GM06990 (cell line): ENCODE measurements around the gene CD1D.
"Not testable (repeated sequence)": the region's sequence is repeated elsewhere in the genome, so short reads cannot be mapped to it uniquely, and the experiment has no call there.

ENCODE experiments used
- DNase-seq: peaks from one replicate; pipeline ENCODE4 v3.0.0-alpha.2; 2011; ENCODE audit not compliant: insufficient read length; ENCODE audit errors: extremely low read depth
- H3K27me3 ChIP-seq: replicated peaks from 2 replicates; pipeline ENCODE4 v1.6.0; 2011; ENCODE audit warnings: low read length; ENCODE audit not compliant: control insufficient read depth, insufficient read depth
- H3K36me3 ChIP-seq: 2 replicates; pipeline ENCODE4 v1.5.1; 2011; ENCODE audit warnings: low read length; ENCODE audit not compliant: control insufficient read depth, insufficient read depth
- H3K4me3 ChIP-seq: replicated peaks from 2 replicates; pipeline ENCODE4 v1.5.1; 2011; ENCODE audit warnings: low read depth, mild to moderate bottlenecking, control low read depth, low read length
- TF ChIP-seq, protein P1 (sequence below): IDR thresholded peaks from 2 replicates; pipeline ENCODE4 v1.5.1; 2011; ENCODE audit warnings: low read length, control low read depth, mild to moderate bottlenecking, inconsistent platforms; ENCODE audit not compliant: insufficient read depth, poor library complexity, severe bottlenecking

Gene CD1D

DNA sequence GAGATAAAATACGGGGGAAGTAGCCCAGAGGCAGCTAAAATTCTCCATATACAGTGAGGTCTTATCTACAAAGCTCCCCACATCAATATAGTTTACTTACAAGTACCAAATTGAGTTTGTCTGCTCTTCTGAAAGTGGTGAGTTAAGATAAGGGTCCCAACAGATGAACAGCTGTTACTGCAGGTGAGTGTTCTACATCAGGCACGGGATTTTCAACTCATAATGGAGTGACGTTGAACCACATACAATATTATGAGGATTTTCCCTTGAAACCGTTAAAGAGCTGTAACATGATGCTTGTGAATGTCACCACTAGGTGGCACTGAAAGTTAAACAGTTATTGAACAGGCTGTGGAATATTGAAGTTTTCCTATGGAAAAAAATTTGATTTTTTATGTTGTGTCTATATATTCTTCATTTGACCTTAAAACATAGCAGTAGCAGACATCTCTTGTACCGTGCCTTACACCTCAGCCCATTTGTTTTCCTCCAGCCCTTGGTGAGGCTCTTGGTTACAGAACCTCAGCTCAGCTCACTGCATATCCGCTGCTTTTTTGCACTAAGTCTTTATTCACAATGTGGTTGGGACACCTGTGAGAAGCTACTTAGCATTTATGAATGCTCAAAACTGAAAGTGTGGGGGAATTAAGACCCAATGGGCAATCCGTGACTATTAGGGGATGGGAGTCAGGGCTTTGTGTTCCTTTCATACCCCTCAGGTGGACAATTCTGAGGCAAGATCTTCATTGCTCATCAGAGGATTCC lies 23.2 kb downstream of the CD1D start:
- TF ChIP-seq, protein P1, sequence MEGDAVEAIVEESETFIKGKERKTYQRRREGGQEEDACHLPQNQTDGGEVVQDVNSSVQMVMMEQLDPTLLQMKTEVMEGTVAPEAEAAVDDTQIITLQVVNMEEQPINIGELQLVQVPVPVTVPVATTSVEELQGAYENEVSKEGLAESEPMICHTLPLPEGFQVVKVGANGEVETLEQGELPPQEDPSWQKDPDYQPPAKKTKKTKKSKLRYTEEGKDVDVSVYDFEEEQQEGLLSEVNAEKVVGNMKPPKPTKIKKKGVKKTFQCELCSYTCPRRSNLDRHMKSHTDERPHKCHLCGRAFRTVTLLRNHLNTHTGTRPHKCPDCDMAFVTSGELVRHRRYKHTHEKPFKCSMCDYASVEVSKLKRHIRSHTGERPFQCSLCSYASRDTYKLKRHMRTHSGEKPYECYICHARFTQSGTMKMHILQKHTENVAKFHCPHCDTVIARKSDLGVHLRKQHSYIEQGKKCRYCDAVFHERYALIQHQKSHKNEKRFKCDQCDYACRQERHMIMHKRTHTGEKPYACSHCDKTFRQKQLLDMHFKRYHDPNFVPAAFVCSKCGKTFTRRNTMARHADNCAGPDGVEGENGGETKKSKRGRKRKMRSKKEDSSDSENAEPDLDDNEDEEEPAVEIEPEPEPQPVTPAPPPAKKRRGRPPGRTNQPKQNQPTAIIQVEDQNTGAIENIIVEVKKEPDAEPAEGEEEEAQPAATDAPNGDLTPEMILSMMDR = peak; percentile 60
- Histone ChIP-seq H3K36me3 (no peaks in the 10 kb centered on the region), H3K27me3 (no peaks in the 10 kb centered on the region), H3K4me3 (no peak overlapping the region)
- DNase-seq = no peak

DNA sequence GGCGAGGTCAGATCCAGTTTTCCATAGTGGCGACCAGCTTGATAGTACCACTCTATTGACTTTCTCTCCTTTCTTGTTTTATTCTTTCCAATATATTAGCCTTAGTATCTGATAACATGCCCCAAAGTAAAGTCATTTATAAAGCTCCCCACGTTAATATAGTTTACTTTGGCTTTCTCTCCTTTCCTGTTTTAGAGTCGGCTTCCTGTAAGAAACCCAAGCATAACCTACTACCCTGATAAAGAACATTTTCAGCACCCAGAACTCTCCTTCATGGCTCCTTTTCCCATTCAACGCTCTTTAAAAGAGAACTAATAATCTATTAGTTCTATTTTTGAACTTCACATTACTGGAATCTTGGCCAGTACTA lies 23.7 kb downstream of the CD1D start:
- no peak overlapping the region for H3K4me3 ChIP-seq
- DNase-seq = no peak
- no peaks in the 10 kb centered on the region for H3K36me3 ChIP-seq
- TF ChIP-seq, protein P1 = no peak
- no peaks in the 10 kb centered on the region for H3K27me3 ChIP-seq

DNA sequence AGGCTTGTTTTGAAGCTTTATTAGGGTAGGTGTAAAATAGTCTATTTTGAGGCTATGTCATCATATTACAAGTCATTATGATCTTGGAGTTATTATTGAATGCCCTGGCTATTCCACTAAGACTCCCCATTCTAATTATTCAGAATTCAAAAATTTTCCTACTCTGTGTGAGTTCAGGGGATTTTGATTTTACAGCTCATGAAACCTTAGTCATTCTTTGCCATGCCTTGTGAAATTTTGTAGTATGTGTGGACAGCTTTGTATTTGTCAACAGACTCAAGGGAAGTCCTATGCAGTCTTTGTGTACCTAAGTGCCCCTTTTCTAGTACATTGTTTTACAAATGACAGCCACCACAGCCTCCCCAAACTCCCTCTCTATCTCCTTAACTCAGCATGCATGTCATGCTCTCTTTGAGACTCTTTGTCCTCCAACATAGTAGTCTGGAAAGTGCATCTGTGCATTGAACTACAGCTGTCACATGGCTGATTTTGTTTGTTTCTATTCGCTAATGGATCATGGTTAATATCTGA lies 28.0 kb downstream of the CD1D start:
- no peaks in the 10 kb centered on the region for H3K27me3 ChIP-seq
- no peak overlapping the region for H3K4me3 ChIP-seq
- TF ChIP-seq, protein P1 = no peak
- no peaks in the 10 kb centered on the region for H3K36me3 ChIP-seq
- DNase-seq = no peak

DNA sequence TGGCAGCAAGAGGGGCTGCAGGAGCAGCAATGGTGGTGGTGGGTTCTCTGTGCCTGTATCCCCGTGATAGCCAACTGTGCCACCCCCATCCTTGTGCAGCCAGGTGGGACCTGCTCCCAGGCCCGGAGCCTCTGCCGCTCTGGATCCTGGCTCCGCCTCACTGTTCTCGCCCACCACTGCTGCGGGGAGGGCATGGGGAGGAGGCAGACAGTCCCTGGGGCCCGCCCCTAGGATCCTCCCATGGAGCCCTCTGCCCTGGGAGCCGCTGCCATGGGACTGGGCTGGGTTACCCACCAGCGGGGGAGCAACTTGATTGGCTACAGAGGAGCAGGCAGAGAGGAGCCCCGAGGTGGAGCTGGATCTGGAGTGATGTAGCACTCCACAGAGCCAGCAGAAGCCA lies 31.6 kb downstream of the CD1D start:
- no peaks in the 10 kb centered on the region for H3K36me3 ChIP-seq
- DNase-seq = no peak
- TF ChIP-seq, protein P1 = no peak
- no peak overlapping the region for H3K4me3 ChIP-seq
- no peaks in the 10 kb centered on the region for H3K27me3 ChIP-seq

DNA sequence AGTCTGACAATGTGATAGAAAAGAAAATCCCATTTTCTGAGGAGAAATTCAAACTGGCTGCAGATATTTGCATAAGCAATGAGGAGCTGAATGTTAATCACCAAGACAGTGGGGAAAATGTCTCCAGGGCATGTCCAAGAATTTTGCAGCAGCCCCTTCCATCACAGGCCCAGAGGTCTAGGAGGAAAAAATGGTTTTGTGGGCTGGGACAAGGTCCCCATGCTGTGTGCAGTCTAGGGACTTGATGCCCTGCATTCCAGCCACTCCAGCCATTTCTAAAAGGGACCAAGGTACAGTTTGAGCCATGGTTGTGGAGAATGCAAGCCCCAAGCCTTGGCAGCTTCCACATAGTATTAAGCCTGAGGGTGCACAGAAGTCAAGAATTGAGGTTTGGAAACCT lies 42.8 kb downstream of the CD1D start:
- DNase-seq, H3K4me3 ChIP-seq, H3K36me3 ChIP-seq, H3K27me3 ChIP-seq: not testable (repeated sequence)

DNA sequence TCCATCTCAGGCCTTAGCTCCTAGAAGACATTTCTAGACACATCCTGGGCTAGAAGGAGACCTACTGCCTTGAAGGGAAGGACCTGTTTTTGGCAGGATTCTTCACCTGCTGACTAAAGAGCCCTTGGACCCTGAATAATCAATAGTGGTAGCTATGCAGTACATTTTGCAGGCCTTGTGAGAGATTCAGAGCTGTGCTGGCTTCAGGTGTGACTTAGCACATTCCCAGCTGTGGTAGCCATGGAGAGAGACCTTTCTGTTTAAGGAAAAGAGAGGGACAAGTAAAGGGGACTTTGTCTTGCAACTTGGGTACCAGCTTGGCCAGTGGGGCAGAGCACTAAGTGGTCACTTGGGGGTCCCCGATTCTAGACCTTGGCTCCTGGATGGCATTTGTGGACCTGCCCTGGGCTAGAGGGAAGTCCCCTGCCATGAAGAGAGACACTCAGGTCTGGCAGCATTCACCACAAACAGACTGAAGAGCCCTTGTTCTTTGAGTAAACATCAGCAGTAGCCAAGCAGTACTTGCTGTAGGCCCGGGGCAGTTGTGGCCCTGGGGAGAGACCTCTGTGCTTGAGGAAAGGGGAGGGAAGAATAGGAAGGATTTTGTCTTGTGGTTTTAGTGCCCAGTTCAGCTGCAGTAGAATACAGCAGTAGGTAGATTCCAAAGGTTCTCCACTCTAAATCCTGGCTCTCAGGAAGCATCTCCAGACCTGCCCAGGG lies 47.4 kb downstream of the CD1D start:
- no peaks in the 10 kb centered on the region for H3K27me3 ChIP-seq
- no peak for DNase-seq
- TF ChIP-seq, protein P1 = no peak

More for the DNA sequence above, 47.4 kb downstream of the CD1D start:
- no peak overlapping the region for H3K4me3 ChIP-seq
- no peaks in the 10 kb centered on the region for H3K36me3 ChIP-seq
